Neuronal stem cell (in vitro differentiated cells): ENCODE data around the gene EVL.

Experiments used
- DNase-seq: peaks from one replicate; pipeline ENCODE4 v3.0.0-alpha.2; 2013; ENCODE audit warnings: low spot score
- H2AFZ ChIP-seq: one replicate; pipeline ENCODE4 v1.6.1; 2013; ENCODE audit warnings: mild to moderate bottlenecking, low read length, inconsistent platforms
- H2AK5ac ChIP-seq: 2 replicates; pipeline ENCODE4 v1.6.1; 2013; ENCODE audit warnings: low read depth, mild to moderate bottlenecking, inconsistent platforms, low read length, moderate library complexity, mixed read lengths
- H2BK120ac ChIP-seq: 2 replicates; pipeline ENCODE4 v1.6.1; 2013; ENCODE audit warnings: low read depth, mild to moderate bottlenecking, inconsistent platforms, low read length, moderate library complexity, mixed read lengths
- H2BK12ac ChIP-seq: one replicate; pipeline ENCODE4 v1.6.1; 2013; ENCODE audit warnings: low read length, inconsistent platforms
- H2BK15ac ChIP-seq: 2 replicates; pipeline ENCODE4 v1.6.1; 2013; ENCODE audit warnings: mild to moderate bottlenecking, low read length, inconsistent platforms, mixed read lengths
- H2BK5ac ChIP-seq: one replicate; pipeline ENCODE4 v1.6.1; 2013; ENCODE audit warnings: inconsistent platforms, mild to moderate bottlenecking, low read length, moderate library complexity
- H3K14ac ChIP-seq: one replicate; pipeline ENCODE4 v1.6.1; 2013; ENCODE audit warnings: low read length, inconsistent platforms
- H3K18ac ChIP-seq: 2 replicates; pipeline ENCODE4 v1.6.1; 2013; ENCODE audit warnings: low read length, inconsistent platforms
- H3K23ac ChIP-seq: 2 replicates; pipeline ENCODE4 v1.6.1; 2013; ENCODE audit warnings: low read depth, mild to moderate bottlenecking, mixed read lengths, low read length, inconsistent platforms; ENCODE audit not compliant: poor library complexity
- H3K27ac ChIP-seq: replicated peaks from 3 replicates; pipeline ENCODE4 v1.5.1; 2013; ENCODE audit warnings: low read length, inconsistent platforms
- H3K27me3 ChIP-seq, 3 experiments: 2 replicates each; pipeline ENCODE4 v1.6.1; 2013; ENCODE audit warnings: low read length in 3 of 3, mild to moderate bottlenecking in 2 of 3, inconsistent platforms in 1 of 3, low read depth in 1 of 3, mixed read lengths in 1 of 3, moderate library complexity in 1 of 3; ENCODE audit not compliant: control insufficient read depth in 3 of 3, insufficient read depth in 3 of 3
- H3K36me3 ChIP-seq, 2 donors: replicated peaks in 1 of 2; 2 replicates each; pipeline ENCODE4 v1.6.1; 2013; ENCODE audit warnings: low read length in 2 of 2; ENCODE audit not compliant: control insufficient read depth in 2 of 2, insufficient read depth in 2 of 2
- H3K4ac ChIP-seq: 2 replicates; pipeline ENCODE4 v1.6.1; 2013; ENCODE audit warnings: inconsistent platforms, mild to moderate bottlenecking, low read length, moderate library complexity
- H3K4me1 ChIP-seq, 2 donors: 1 replicate in 1 of 2; 2 replicates in 1 of 2; pipeline ENCODE4 v1.6.1; 2013; ENCODE audit warnings: low read length in 2 of 2, low read depth in 1 of 2; ENCODE audit not compliant: control insufficient read depth in 2 of 2, insufficient read depth in 1 of 2
- H3K4me2 ChIP-seq: one replicate; pipeline ENCODE4 v1.6.1; 2013; ENCODE audit warnings: mild to moderate bottlenecking, low read length, inconsistent platforms; ENCODE audit not compliant: insufficient read depth, poor library complexity, severe bottlenecking
- H3K4me3 ChIP-seq, 2 donors: 2 replicates each; pipeline ENCODE4 v1.5.1; 2013; ENCODE audit warnings: low read length in 2 of 2, mild to moderate bottlenecking in 2 of 2, inconsistent platforms in 1 of 2, moderate library complexity in 1 of 2
- H3K79me1 ChIP-seq: one replicate; pipeline ENCODE4 v1.6.1; 2013; ENCODE audit warnings: low read depth, mild to moderate bottlenecking, inconsistent platforms, low read length, moderate library complexity
- H3K9ac ChIP-seq: one replicate; pipeline ENCODE4 v1.6.1; 2013; ENCODE audit warnings: mild to moderate bottlenecking, low read depth, low read length, inconsistent platforms; ENCODE audit not compliant: poor library complexity
- H3K9me3 ChIP-seq, 2 donors: replicated peaks in 1 of 2; 2 replicates each; pipeline versions ENCODE3 to v1.6.1; 2013; ENCODE audit warnings: low read length in 2 of 2, mild to moderate bottlenecking in 2 of 2, inconsistent platforms in 1 of 2, low read depth in 1 of 2, mixed read lengths in 1 of 2, moderate library complexity in 1 of 2; ENCODE audit not compliant: control insufficient read depth in 2 of 2, insufficient read depth in 1 of 2
- H4K8ac ChIP-seq: one replicate; pipeline ENCODE4 v1.6.1; 2013; ENCODE audit warnings: low read depth, mild to moderate bottlenecking, inconsistent platforms, low read length, moderate library complexity
- H4K91ac ChIP-seq: one replicate; pipeline ENCODE4 v1.6.1; 2013; ENCODE audit warnings: low read length, low read depth, mild to moderate bottlenecking, inconsistent platforms; ENCODE audit not compliant: poor library complexity
- WGBS, 2 donors: extraction: QIAGEN DNeasy Blood & Tissue Kit; methylation state at CpG; one replicate each; pipeline ENCODE4 v1.1.7; 2013; ENCODE audit warnings: missing lambda C conversion rate in 2 of 2, mixed read lengths in 1 of 2; ENCODE audit not compliant: insufficient read length in 2 of 2, insufficient replicate concordance in 1 of 2; ENCODE audit errors: extremely low coverage in 2 of 2; 5-methylcytosine and 5-hydroxymethylcytosine counted together

EVL gene

GRCh38 chr14:100039903-100040302 is 25.3 kb upstream of the EVL start:
- Histone ChIP-seq H3K4me2 (no peak overlapping the region), H2BK120ac (no peak overlapping the region), H3K27ac (no peak overlapping the region), H2BK5ac (no peak overlapping the region), H3K4me1 (peaks cover 0 to 4% of the 10 kb centered on the region in 2 donors), H2BK15ac (no peak overlapping the region), H3K18ac (no peak overlapping the region), H3K23ac (no peak overlapping the region), H4K8ac (no peak overlapping the region), H3K9ac (no peak overlapping the region), H3K9me3 (no peaks in the 10 kb centered on the region), H2AK5ac (no peak overlapping the region), H2BK12ac (no peak overlapping the region), H3K4ac (no peak overlapping the region), H3K79me1 (no peaks in the 10 kb centered on the region), H3K27me3 (no peaks in the 10 kb centered on the region), H2AFZ (no peak overlapping the region), H4K91ac (no peak overlapping the region), H3K36me3 (no peaks in the 10 kb centered on the region), H3K14ac (no peak overlapping the region), H3K4me3 (peak overlapping the region in 1 of 2 donors; percentile 45)
- no peak for DNase-seq
- WGBS, 2 donors, result no CpG with 5 or more reads among the region's 3 CpGs

- Histone ChIP-seq H2BK120ac (no peak overlapping the region), H3K27me3 (no peaks in the 10 kb centered on the region), H3K27ac (no peak overlapping the region), H2AFZ (no peak overlapping the region), H3K9me3 (no peaks in the 10 kb centered on the region), H2BK5ac (no peak overlapping the region), H3K4ac (no peak overlapping the region), H3K14ac (no peak overlapping the region), H2BK12ac (no peak overlapping the region), H3K18ac (no peak overlapping the region), H3K4me1 (peaks cover 0 to 7% of the 10 kb centered on the region in 2 donors), H3K4me3 (no peak overlapping the region), H4K8ac (no peak overlapping the region), H4K91ac (no peak overlapping the region), H3K23ac (no peak overlapping the region), H3K79me1 (no peaks in the 10 kb centered on the region), H2AK5ac (no peak overlapping the region), H2BK15ac (no peak overlapping the region), H3K9ac (no peak overlapping the region), H3K4me2 (no peak overlapping the region), H3K36me3 (no peaks in the 10 kb centered on the region)
- DNase-seq, result no peak
- WGBS, 2 donors, result no CpG with 5 or more reads among the region's 2 CpGs
Measured at GRCh38 chr14:100041271-100041670, 24.0 kb upstream of the EVL start.

DNA sequence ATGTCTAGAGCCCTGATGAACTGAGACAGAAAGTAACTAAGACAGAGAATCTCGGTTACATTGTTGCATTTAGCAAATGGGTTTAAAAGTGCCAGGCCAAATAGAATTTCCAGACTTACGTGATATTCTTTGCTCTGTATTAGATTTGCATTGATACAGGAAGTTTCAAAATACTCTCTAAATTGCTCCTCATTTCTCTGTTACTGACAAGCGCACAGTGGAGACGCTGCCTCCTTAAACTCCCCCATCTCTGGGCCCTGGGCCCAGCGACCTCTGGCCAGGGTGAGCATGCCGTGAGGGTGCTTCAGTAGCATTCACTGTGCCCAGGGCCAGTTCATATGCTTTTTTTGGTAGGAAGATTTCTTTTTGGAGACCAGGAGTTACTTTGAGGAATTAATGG is 22.9 kb upstream of the EVL start:
- Histone ChIP-seq H4K91ac (no peak overlapping the region), H3K4me2 (no peak overlapping the region), H2BK15ac (no peak overlapping the region), H2BK5ac (no peak overlapping the region), H3K36me3 (no peaks in the 10 kb centered on the region), H4K8ac (no peak overlapping the region), H2AFZ (no peak overlapping the region), H3K27me3 (no peaks in the 10 kb centered on the region), H3K14ac (no peak overlapping the region), H2BK120ac (no peak overlapping the region), H3K4ac (no peak overlapping the region), H3K27ac (no peak overlapping the region), H3K9me3 (no peaks in the 10 kb centered on the region), H3K4me1 (peaks cover 0 to 7% of the 10 kb centered on the region in 2 donors), H2AK5ac (no peak overlapping the region), H3K79me1 (no peaks in the 10 kb centered on the region), H2BK12ac (no peak overlapping the region), H3K23ac (no peak overlapping the region), H3K4me3 (no peak overlapping the region), H3K18ac (no peak overlapping the region), H3K9ac (no peak overlapping the region)
- no CpG with 5 or more reads among the region's 6 CpGs for WGBS, 2 donors
- DNase-seq, result no peak

DNA sequence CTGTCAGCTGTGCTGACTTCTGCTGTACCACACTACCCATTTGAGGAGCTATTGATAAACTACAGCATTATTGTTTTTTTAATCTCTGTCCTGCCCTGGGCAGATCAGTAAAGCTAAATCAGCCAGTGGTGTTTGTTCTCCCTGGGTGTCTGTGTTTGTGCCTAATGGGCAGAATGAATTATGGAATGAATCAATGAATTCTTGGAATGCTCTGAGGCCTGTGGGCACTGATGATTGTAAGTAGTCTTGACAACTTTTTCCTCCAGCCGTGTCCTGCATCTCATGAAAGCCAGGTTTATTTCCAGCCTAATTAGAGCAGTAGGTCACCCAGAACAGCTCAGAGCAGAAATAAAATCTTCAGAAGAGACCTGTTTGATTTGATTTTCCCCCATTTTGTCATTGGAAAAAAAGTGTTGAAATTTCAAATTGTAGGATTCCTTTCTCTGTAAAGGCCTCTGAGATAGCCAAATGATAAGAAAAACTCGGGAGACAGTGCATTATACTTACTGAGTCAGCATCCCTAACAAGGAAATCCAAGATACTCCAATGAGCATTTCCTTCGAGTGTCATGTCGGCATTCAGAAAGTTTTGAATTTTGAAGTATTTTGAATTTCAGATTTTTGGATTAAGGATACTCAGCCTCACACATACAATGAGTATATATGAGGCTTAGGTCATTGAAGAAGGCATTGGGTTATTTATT is 19.4 kb upstream of the EVL start:
- H3K4me3 ChIP-seq, result no peak overlapping the region
- H2BK15ac ChIP-seq, result no peak overlapping the region
- no peak overlapping the region for H3K14ac ChIP-seq
- no peak overlapping the region for H3K9ac ChIP-seq
- H4K8ac ChIP-seq, result no peak overlapping the region
- H3K4ac ChIP-seq, result no peak overlapping the region
- H4K91ac ChIP-seq, result no peak overlapping the region
- peaks cover 0 to 3% of the 10 kb centered on the region in 2 donors for H3K4me1 ChIP-seq
- H2BK5ac ChIP-seq, result no peak overlapping the region
- WGBS, 2 donors, result no CpG with 5 or more reads among the region's 4 CpGs
- no peaks in the 10 kb centered on the region for H3K9me3 ChIP-seq
- no peak overlapping the region for H3K4me2 ChIP-seq
- H3K79me1 ChIP-seq, result no peaks in the 10 kb centered on the region
- H2AFZ ChIP-seq, result no peak overlapping the region
- H3K36me3 ChIP-seq, result no peaks in the 10 kb centered on the region
- no peak overlapping the region for H3K27ac ChIP-seq
- no peak overlapping the region for H2BK120ac ChIP-seq
- H3K18ac ChIP-seq, result no peak overlapping the region
- no peak overlapping the region for H3K23ac ChIP-seq
- H2AK5ac ChIP-seq, result no peak overlapping the region
- no peak overlapping the region for H2BK12ac ChIP-seq
- DNase-seq, result no peak
- no peaks in the 10 kb centered on the region for H3K27me3 ChIP-seq
